Stimulated activated CD4-positive, alpha-beta T cell treated with anti-CD3 and anti-CD28 coated beads, Interleukin-4, amount 100 ng/mL, for 1 hour (primary cell): ENCODE results near the gene AARS2.

Experiments used
- DNase-seq: peaks from one replicate; pipeline ENCODE4 v3.0.0-alpha.2; 2020

The AARS2 gene

GRCh38 chr6:44260011-44260410 lies 53.1 kb downstream of the AARS2 start:
- no peak for DNase-seq

GRCh38 chr6:44258921-44259320 lies 54.2 kb downstream of the AARS2 start:
- no peak for DNase-seq

- no peak for DNase-seq
Measured at GRCh38 chr6:44258325-44258863, 54.8 kb downstream of the AARS2 start.

- DNase-seq: no peak
Measured at GRCh38 chr6:44257753-44258324, 55.3 kb downstream of the AARS2 start.

GRCh38 chr6:44257025-44257752 lies 56.0 kb downstream of the AARS2 start, which contains the start of gene SLC35B2:
SLC35B2 (minus strand) TSS chr6:44257528; CDS start chr6:44257410, 118 bp downstream.
- peak; percentile 66 for DNase-seq

- no peak for DNase-seq
Measured at GRCh38 chr6:44256775-44257024, 56.4 kb downstream of the AARS2 start.

- no peak for DNase-seq
Measured at GRCh38 chr6:44255871-44256774, 57.0 kb downstream of the AARS2 start.

GRCh38 chr6:44255105-44255808 lies 57.9 kb downstream of the AARS2 start:
- DNase-seq: peak; percentile 43

GRCh38 chr6:44254191-44255104 lies 58.7 kb downstream of the AARS2 start:
- peak; percentile 28 for DNase-seq

- DNase-seq: peak; percentile 50
Measured at GRCh38 chr6:44253307-44254101, 59.6 kb downstream of the AARS2 start.

- DNase-seq: no peak
Measured at GRCh38 chr6:44251576-44252524, 61.3 kb downstream of the AARS2 start.

- no peak for DNase-seq
Measured at GRCh38 chr6:44250718-44251123, 62.4 kb downstream of the AARS2 start.

GRCh38 chr6:44250067-44250717 lies 63.0 kb downstream of the AARS2 start:
- DNase-seq: no peak
